ENCODE results near the gene FYB2. TPM values are rescaled to one million over a fixed set of nuclear protein-coding genes. Genes with fewer than 3 reads are reported as not detected.

FYB2 gene
- total and polyA plus RNA-seq, 2 experiments from 2014 or later: 15.5 to 18.6 TPM

DNA sequence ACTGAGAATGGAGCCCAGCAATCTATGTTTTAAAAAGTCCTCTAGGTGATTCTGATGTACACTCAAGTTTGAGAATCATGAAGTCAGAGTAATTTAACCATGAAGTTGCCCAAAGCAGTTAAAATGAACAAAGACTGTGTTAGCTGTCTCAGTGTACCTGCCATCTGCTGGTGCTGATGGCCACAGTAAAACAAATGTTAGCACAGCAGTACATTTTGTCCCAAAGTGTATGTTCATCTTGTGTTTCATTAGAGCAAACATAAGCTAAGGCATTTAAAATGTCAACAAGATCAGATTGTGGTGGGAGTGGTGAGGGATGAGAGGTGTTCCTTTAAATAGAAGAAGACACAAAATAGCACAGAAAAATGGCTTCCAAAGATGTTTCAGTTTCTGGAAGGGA, 31.1 kb downstream of the FYB2 start:
- Histone ChIP-seq H2AFZ (no peak overlapping the region), H3K27ac (peak overlapping the region; percentile 42), H3K36me3 (replicated peaks; ENCODE audit: insufficient read depth, low read depth) (no peaks in the 10 kb centered on the region), H3K27me3 (no peaks in the 10 kb centered on the region), H3K4me1 (ENCODE audit: insufficient read depth) (peaks cover 19% of the 10 kb centered on the region), H3K4me2 (peak overlapping the region; percentile 53), H3K79me2 (no peaks in the 10 kb centered on the region), H3K4me3 (no peak overlapping the region), H4K20me1 (ENCODE audit: insufficient read depth, poor library complexity, severe bottlenecking) (no peaks in the 10 kb centered on the region), H3K9me2 (replicated peaks; ENCODE audit: insufficient read depth) (no peaks in the 10 kb centered on the region), H3K9me3 (ENCODE audit: low read depth) (no peaks in the 10 kb centered on the region)
- TF ChIP-seq EZH2phosphoT487 (IDR thresholded peaks at IDR 0.05; ENCODE audit: low read depth, severe bottlenecking, unreplicated experiment) (no peak), EZH2 (IDR thresholded peaks at IDR 0.05; ENCODE audit: borderline replicate concordance) (no peak)
- TF ChIP-seq, protein P1, sequence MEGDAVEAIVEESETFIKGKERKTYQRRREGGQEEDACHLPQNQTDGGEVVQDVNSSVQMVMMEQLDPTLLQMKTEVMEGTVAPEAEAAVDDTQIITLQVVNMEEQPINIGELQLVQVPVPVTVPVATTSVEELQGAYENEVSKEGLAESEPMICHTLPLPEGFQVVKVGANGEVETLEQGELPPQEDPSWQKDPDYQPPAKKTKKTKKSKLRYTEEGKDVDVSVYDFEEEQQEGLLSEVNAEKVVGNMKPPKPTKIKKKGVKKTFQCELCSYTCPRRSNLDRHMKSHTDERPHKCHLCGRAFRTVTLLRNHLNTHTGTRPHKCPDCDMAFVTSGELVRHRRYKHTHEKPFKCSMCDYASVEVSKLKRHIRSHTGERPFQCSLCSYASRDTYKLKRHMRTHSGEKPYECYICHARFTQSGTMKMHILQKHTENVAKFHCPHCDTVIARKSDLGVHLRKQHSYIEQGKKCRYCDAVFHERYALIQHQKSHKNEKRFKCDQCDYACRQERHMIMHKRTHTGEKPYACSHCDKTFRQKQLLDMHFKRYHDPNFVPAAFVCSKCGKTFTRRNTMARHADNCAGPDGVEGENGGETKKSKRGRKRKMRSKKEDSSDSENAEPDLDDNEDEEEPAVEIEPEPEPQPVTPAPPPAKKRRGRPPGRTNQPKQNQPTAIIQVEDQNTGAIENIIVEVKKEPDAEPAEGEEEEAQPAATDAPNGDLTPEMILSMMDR (IDR thresholded peaks at IDR 0.05; ENCODE audit: poor library complexity): no peak
- DNase-seq (ENCODE audit: low spot score): no peak

DNA sequence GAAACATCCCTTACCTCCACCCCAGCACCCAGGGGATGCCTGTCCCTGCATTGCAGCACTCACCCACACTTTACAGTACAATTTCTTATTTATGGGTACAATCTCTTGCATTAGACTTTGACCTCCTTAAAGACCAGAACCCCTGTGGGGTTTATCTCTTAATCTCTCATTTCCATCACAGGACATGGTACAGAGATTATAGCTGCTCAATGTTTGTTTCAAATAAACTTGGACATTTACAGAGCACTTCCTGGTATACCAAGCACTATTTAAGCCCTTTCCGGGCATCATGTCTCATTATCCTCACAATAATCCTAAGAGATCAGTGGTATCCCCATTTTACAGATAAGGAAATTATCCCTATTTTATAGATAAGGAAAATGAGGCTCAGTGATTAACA, 31.9 kb downstream of the FYB2 start:
- H3K9me3 ChIP-seq (ENCODE audit: low read depth): no peaks in the 10 kb centered on the region

DNA sequence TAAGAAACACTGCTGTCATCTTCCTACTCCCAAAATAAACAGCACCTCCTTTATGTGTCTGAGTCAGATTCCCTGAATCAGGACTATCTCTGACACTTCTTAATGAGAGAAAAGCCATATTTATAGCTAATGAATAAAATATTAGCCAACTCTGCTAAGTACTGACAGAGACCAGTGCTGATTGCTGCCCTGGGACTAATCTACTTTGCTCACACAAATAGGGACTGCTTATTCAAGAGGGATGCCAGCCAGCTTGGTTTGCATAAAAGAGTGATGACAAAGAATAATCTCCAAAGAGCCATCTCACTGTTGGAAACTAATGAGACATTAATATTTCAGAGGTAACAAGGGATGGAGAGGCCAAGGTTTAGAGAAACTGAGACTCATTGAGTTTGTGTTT, 36.4 kb downstream of the FYB2 start:
- DNase-seq (ENCODE audit: low spot score): no peak
- peaks cover 12% of the 10 kb centered on the region for H3K4me1 ChIP-seq (ENCODE audit: insufficient read depth)
- no peak overlapping the region for H3K4me3 ChIP-seq
- no peaks in the 10 kb centered on the region for H3K9me3 ChIP-seq (ENCODE audit: low read depth)
- H2AFZ ChIP-seq: no peak overlapping the region
- H3K9me2 ChIP-seq (replicated peaks; ENCODE audit: insufficient read depth): no peaks in the 10 kb centered on the region
- H4K20me1 ChIP-seq (ENCODE audit: insufficient read depth, poor library complexity, severe bottlenecking): no peaks in the 10 kb centered on the region
- no peaks in the 10 kb centered on the region for H3K36me3 ChIP-seq (replicated peaks; ENCODE audit: insufficient read depth, low read depth)
- H3K4me2 ChIP-seq: no peak overlapping the region
- no peaks in the 10 kb centered on the region for H3K27me3 ChIP-seq
- TF ChIP-seq EZH2phosphoT487 (IDR thresholded peaks at IDR 0.05; ENCODE audit: low read depth, severe bottlenecking, unreplicated experiment) (no peak), EZH2 (IDR thresholded peaks at IDR 0.05; ENCODE audit: borderline replicate concordance) (no peak)
- TF ChIP-seq, protein P1 (IDR thresholded peaks at IDR 0.05; ENCODE audit: poor library complexity): no peak
- H3K27ac ChIP-seq: no peak overlapping the region
- H3K79me2 ChIP-seq: no peaks in the 10 kb centered on the region

More for the DNA sequence above, 31.9 kb downstream of the FYB2 start:
- Histone ChIP-seq H4K20me1 (ENCODE audit: insufficient read depth, poor library complexity, severe bottlenecking) (no peaks in the 10 kb centered on the region), H3K27me3 (no peaks in the 10 kb centered on the region), H3K79me2 (no peaks in the 10 kb centered on the region), H3K4me3 (no peak overlapping the region), H3K27ac (peak overlapping the region; percentile 42), H3K4me1 (ENCODE audit: insufficient read depth) (peaks cover 19% of the 10 kb centered on the region), H3K9me2 (replicated peaks; ENCODE audit: insufficient read depth) (no peaks in the 10 kb centered on the region), H3K36me3 (replicated peaks; ENCODE audit: insufficient read depth, low read depth) (no peaks in the 10 kb centered on the region), H3K4me2 (no peak overlapping the region), H2AFZ (no peak overlapping the region)
- no peak for TF ChIP-seq EZH2phosphoT487 (IDR thresholded peaks at IDR 0.05; ENCODE audit: low read depth, severe bottlenecking, unreplicated experiment)
- TF ChIP-seq EZH2 (IDR thresholded peaks at IDR 0.05; ENCODE audit: borderline replicate concordance): no peak
- TF ChIP-seq, protein P1 (IDR thresholded peaks at IDR 0.05; ENCODE audit: poor library complexity): no peak
- WGBS (ENCODE audit: low lambda C conversion rate, missing lambda C conversion rate): 33% methylated on average over 1 of the region's 1 CpG
- DNase-seq (ENCODE audit: low spot score): no peak

DNA sequence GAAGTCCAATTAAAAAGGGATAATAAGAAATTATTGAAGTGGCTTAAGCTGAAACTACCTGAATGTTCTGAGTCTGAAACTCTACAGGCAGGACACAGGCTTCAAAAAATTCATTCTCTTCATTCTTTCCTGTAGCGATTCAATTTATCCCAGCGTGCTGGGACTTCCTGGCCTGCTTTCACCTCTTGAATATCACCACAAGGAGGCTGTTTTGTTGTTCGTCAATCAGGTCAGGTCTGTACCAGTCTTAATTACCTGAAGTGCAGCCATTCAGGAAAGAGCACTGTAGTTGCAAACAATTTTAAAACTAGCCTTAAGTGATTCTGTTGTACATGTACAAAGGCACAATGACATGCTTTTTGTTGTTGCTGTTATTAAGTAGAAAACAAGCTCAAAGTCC, 38.4 kb downstream of the FYB2 start:
- H3K27me3 ChIP-seq: no peaks in the 10 kb centered on the region
- H3K36me3 ChIP-seq (replicated peaks; ENCODE audit: insufficient read depth, low read depth): no peaks in the 10 kb centered on the region
- no peaks in the 10 kb centered on the region for H3K9me2 ChIP-seq (replicated peaks; ENCODE audit: insufficient read depth)
- TF ChIP-seq EZH2phosphoT487 (IDR thresholded peaks at IDR 0.05; ENCODE audit: low read depth, severe bottlenecking, unreplicated experiment): no peak
- TF ChIP-seq EZH2 (IDR thresholded peaks at IDR 0.05; ENCODE audit: borderline replicate concordance): no peak
- TF ChIP-seq, protein P1 (IDR thresholded peaks at IDR 0.05; ENCODE audit: poor library complexity): no peak
- DNase-seq (ENCODE audit: low spot score): no peak
- H3K4me2 ChIP-seq: no peak overlapping the region
- H3K4me1 ChIP-seq (ENCODE audit: insufficient read depth): peaks cover 4% of the 10 kb centered on the region
- no peak overlapping the region for H3K4me3 ChIP-seq
- no peaks in the 10 kb centered on the region for H3K79me2 ChIP-seq
- no peaks in the 10 kb centered on the region for H4K20me1 ChIP-seq (ENCODE audit: insufficient read depth, poor library complexity, severe bottlenecking)
- no peaks in the 10 kb centered on the region for H3K9me3 ChIP-seq (ENCODE audit: low read depth)
- 65% methylated on average over 3 of the region's 3 CpGs for WGBS (ENCODE audit: low lambda C conversion rate, missing lambda C conversion rate)
- H3K27ac ChIP-seq: no peak overlapping the region
- H2AFZ ChIP-seq: no peak overlapping the region
